ENCODE results near the gene KLHL13.

DNA sequence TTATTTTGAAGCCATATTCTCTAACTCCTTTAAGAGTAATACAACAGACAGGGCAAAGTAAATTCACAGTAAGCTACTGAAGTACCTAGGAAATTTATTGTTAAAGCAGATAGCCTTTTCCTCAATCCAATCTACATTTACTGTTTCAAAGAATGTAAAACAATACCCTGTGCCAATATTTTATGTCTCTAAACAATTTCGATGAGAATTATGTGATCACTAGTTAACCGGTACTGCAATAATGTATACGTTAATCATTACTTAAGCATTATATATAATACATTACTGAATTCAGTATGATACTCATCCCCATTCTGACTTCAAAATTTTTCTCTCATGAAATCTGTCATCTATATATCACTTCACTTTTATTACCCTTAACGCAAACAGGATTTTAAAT is 28.5 kb downstream of the KLHL13 start:
- TF ChIP-seq, protein P1, sequence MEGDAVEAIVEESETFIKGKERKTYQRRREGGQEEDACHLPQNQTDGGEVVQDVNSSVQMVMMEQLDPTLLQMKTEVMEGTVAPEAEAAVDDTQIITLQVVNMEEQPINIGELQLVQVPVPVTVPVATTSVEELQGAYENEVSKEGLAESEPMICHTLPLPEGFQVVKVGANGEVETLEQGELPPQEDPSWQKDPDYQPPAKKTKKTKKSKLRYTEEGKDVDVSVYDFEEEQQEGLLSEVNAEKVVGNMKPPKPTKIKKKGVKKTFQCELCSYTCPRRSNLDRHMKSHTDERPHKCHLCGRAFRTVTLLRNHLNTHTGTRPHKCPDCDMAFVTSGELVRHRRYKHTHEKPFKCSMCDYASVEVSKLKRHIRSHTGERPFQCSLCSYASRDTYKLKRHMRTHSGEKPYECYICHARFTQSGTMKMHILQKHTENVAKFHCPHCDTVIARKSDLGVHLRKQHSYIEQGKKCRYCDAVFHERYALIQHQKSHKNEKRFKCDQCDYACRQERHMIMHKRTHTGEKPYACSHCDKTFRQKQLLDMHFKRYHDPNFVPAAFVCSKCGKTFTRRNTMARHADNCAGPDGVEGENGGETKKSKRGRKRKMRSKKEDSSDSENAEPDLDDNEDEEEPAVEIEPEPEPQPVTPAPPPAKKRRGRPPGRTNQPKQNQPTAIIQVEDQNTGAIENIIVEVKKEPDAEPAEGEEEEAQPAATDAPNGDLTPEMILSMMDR (IDR thresholded peaks at IDR 0.05; ENCODE audit: insufficient read depth, low read length, poor library complexity, severe bottlenecking), result no peak
- TF ChIP-seq EZH2phosphoT487 (conservative IDR thresholded peaks at IDR 0.05; ENCODE audit: low read length), result no peak

Data from SU-DHL-6 (cell line).